Stimulated activated CD8-positive, alpha-beta memory T cell treated with anti-CD3 and anti-CD28 coated beads, Interleukin-15, amount 100 ng/mL, for 1 hour (primary cell): ENCODE measurements around the gene AEBP1.

Experiments
- DNase-seq: peaks from one replicate; pipeline ENCODE4 v3.0.0-alpha.2; 2020; ENCODE audit warnings: low read depth

The AEBP1 gene

DNA sequence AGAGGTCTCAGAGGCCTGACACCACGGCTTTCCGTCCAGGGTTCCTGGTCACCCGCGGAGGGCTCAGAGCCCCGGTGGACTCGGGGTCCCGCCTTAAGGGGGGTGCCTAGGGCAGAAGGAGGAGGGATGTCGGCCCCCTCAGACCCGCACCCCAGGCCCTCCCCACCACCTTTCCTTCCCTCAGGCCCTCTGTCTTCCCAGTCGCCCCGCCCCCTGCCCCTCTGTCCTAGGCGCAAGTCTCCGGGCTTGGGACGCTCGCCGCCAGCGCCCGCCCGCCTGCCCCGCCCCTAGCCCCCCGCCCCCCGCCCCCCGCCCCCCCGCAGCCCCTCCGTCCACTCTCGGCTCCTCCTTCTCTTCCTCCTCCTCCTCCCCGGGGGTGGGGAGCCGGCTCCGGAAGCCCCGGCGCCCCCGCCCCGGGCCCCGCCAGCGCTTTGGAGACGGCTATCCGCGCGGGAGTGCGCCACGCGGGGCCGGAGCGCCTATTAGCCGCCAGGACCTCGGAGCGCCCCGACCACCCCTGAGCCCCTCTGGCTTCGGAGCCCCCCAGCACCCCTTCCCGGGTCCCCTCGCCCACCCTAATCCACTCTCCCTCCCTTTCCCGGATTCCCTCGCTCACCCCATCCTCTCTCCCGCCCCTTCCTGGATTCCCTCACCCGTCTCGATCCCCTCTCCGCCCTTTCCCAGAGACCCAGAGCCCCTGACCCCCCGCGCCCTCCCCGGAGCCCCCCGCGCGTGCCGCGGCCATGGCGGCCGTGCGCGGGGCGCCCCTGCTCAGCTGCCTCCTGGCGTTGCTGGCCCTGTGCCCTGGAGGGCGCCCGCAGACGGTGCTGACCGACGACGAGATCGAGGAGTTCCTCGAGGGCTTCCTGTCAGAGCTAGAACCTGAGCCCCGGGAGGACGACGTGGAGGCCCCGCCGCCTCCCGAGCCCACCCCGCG is at the start of gene AEBP1:
AEBP1 (plus strand) TSS at position 423 of the 937 bp plus-strand sequence; CDS start at position 744, 321 bp downstream.
- no peak for DNase-seq

GRCh38 chr7:44056681-44057080 is 47.5 kb upstream of the AEBP1 start:
- no peak for DNase-seq

- DNase-seq: no peak
Measured at GRCh38 chr7:44057181-44057848, 46.8 kb upstream of the AEBP1 start.

GRCh38 chr7:44057849-44058758 is 46.0 kb upstream of the AEBP1 start:
- no peak for DNase-seq

- no peak for DNase-seq
Measured at GRCh38 chr7:44058759-44059218, 45.4 kb upstream of the AEBP1 start.

GRCh38 chr7:44059219-44060090 is 44.7 kb upstream of the AEBP1 start:
- no peak for DNase-seq

DNA sequence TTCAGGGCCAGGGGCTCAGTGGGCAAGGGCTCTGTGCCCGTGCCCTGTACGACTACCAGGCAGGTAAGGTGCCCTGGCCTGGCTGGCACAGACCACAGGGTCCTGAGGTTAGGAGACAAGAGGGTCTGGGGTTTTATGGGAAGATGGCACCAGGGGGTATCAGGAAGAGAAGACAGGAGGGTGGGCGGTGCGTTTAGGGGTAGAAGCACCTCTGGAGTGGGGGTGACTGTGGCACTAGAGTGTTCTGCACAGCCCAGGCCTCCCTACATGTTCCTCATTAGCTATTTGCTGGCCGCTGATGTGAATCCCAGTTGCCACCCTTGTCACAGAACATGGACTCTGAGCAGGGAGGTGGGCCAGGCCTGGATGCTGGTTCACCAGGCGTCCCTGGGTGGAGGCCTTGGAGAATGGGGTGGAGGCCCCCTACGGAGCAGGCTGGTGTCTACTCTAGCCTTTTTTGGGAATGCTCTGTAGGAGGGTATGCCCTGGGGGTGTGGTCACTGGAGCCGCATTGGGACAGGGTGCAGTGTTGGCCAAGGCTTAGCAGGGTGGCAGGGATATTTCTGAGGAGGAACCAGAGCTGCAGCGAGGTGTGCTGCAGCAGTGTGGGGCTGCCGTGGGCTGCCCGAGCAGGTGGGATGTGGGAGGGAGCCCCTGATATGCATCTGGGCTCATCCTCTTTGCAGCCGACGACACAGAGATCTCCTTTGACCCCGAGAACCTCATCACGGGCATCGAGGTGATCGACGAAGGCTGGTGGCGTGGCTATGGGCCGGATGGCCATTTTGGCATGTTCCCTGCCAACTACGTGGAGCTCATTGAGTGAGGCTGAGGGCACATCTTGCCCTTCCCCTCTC is 43.8 kb upstream of the AEBP1 start:
- DNase-seq: no peak

DNA sequence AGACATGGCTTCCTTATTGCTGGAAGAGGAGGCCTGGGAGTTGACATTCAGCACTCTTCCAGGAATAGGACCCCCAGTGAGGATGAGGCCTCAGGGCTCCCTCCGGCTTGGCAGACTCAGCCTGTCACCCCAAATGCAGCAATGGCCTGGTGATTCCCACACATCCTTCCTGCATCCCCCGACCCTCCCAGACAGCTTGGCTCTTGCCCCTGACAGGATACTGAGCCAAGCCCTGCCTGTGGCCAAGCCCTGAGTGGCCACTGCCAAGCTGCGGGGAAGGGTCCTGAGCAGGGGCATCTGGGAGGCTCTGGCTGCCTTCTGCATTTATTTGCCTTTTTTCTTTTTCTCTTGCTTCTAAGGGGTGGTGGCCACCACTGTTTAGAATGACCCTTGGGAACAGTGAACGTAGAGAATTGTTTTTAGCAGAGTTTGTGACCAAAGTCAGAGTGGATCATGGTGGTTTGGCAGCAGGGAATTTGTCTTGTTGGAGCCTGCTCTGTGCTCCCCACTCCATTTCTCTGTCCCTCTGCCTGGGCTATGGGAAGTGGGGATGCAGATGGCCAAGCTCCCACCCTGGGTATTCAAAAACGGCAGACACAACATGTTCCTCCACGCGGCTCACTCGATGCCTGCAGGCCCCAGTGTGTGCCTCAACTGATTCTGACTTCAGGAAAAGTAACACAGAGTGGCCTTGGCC is 43.0 kb upstream of the AEBP1 start:
- no peak for DNase-seq

GRCh38 chr7:44061645-44062179 is 42.4 kb upstream of the AEBP1 start:
- DNase-seq: no peak

GRCh38 chr7:44062180-44062902 is 41.8 kb upstream of the AEBP1 start:
- DNase-seq: no peak

DNA sequence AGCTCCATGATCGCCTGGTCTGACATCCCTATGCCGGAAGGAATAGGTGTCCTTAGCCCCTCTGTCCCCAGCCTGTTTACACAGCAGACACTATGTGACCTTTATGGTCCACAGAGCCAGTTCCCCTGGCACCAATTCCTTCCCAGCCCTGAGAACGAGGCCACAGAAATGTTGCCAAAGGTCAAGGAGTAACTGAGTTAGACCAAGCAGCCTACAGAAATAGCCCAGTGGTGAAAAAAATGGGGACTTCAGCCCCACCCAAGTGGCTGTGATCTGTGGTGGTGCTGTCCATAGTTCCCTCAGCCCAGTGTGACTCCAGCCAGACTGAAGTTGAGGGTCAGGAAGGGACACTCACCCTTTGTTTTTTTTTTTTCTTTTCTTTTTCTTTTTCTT is 41.2 kb upstream of the AEBP1 start:
- no peak for DNase-seq

- DNase-seq: no peak
Measured at GRCh38 chr7:44063547-44063893, 40.6 kb upstream of the AEBP1 start.

GRCh38 chr7:44063894-44064651 is 40.1 kb upstream of the AEBP1 start:
- DNase-seq: no peak

DNA sequence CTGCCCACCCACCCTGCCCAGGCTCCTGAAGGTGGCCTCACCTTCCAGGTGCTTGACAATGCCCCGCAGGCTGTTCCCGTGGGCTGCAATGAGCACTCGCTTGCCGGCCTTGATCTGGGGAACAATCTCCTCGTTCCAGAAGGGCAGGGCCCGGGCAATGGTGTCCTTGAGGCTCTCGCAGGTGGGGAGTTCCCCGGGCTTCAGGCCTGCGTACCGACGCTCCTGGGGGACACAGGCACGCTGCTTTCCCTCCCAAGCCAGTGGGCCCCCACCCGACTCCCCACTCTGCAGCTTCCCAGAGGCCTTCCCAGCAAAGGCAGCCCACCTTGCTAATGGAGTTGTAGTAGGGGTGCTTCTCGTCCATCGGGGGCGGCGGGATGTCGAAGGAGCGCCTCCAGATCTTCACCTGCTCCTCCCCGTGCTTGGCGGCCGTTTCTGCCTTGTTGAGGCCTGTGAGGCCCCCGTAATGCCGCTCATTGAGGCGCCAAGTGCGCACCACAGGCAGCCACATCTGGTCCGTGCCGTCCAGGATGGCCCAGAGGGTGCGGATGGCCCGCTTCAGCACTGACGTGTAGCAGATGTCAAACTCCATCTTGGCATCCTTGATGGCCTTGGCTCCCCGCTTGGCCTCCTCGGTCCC is 39.2 kb upstream of the AEBP1 start:
- DNase-seq: no peak

DNA sequence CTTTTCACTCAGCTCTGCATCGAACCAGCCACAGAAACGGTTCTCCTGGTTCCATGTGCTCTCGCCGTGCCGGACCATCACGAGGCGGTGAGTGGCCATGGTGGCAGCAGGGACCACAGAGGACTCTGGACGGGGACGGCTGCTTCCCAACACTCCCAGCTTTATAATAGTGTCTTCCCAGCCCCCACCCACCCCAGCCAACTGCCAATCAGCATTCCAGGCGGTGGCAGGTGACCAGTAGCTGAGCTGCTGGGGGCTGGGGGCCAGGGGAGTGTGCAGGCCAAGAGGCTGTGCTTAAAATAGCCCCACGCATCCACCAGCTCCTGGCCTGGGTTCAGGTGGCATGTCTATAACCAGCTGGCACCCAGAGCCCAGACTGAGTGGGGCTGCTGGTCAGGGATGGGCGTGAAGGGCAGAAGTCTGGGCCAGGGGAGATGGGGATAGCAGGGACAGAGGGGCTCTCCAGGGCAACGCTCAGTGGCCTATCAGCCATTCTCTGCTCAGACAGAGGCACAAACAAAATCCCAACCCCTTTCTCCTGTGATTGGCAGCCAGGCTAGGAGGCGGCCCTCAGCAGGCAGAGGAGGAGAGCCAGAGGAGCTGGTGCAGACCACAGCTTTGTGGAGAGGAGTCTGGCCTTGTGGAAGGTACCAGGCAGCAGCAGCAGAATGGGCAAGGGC is 38.6 kb upstream of the AEBP1 start, which contains the start of gene PGAM2:
PGAM2 (minus strand) TSS at position 137 of the 680 bp plus-strand sequence; CDS start at position 99, 38 bp downstream.
- DNase-seq: no peak

GRCh38 chr7:44066111-44066460 is 38.1 kb upstream of the AEBP1 start:
- no peak for DNase-seq
